Spleen (tissue), 11 donors: ENCODE results near the gene WDFY2. TPM values are rescaled to one million over a fixed set of nuclear protein-coding genes. Genes with fewer than 3 reads are reported as not detected.
A peak's percentile ranks its signal among the peaks of the same experiment; 100 is the strongest.

Experiments
- DNase-seq: peaks from one replicate; pipeline ENCODE4 v3.0.0-alpha.2; 2020
- H3K27ac ChIP-seq, 8 donors: fragments of 200-600 bp; sonication (generic) in 7 of 8; 1 replicate in 4 of 8; 2 replicates in 4 of 8; pipeline versions ENCODE4 v1.5.0 to v1.8.0; 2016 to 2021; ENCODE audit warnings: inconsistent platforms in 4 of 8, mild to moderate bottlenecking in 4 of 8, moderate library complexity in 1 of 8
- H3K27me3 ChIP-seq, 7 donors: fragments of 200-600 bp; sonication (generic) in 6 of 7; replicated peaks in 1 of 7; 1 replicate in 4 of 7; 2 replicates in 3 of 7; pipeline versions ENCODE4 v1.5.0 to v1.8.0; 2016 to 2021; ENCODE audit warnings: inconsistent platforms in 3 of 7, mild to moderate bottlenecking in 1 of 7
- H3K36me3 ChIP-seq, 6 donors: fragments of 200-600 bp; sonication (generic) in 5 of 6; 1 replicate in 4 of 6; 2 replicates in 2 of 6; pipeline versions ENCODE4 v1.5.0 to v1.8.0; 2016 to 2021; ENCODE audit warnings: inconsistent platforms in 2 of 6
- H3K4me1 ChIP-seq, 6 donors: fragments of 200-600 bp; sonication (generic) in 5 of 6; 1 replicate in 3 of 6; 2 replicates in 3 of 6; pipeline versions ENCODE4 v1.5.0 to v1.8.0; 2016 to 2021; ENCODE audit warnings: inconsistent platforms in 3 of 6
- H3K4me3 ChIP-seq, 8 donors: fragments of 200-600 bp; sonication (generic) in 7 of 8; 1 replicate in 4 of 8; 2 replicates in 4 of 8; pipeline versions ENCODE4 v1.5.0 to v1.8.0; 2016 to 2021; ENCODE audit warnings: inconsistent platforms in 4 of 8, mild to moderate bottlenecking in 4 of 8, moderate library complexity in 2 of 8
- H3K9me3 ChIP-seq, 8 donors: fragments of 200-600 bp; sonication (generic) in 7 of 8; 1 replicate in 4 of 8; 2 replicates in 4 of 8; pipeline versions ENCODE4 v1.5.0 to v1.8.0; 2016 to 2021; ENCODE audit warnings: inconsistent platforms in 4 of 8
- CTCF ChIP-seq, 11 experiments: fragments of 200-600 bp in 7 of 11; fragments of 450-650 bp in 4 of 11; sonication (generic) in 4 of 11; IDR thresholded peaks in 8 of 11; conservative IDR thresholded peaks in 3 of 11; 1 replicate in 7 of 11; 2 replicates in 4 of 11; pipeline versions ENCODE4 v1.4.0 to v1.8.0; 2016 to 2021; ENCODE audit warnings: antibody characterized with exemption in 11 of 11, inconsistent platforms in 4 of 11, mild to moderate bottlenecking in 1 of 11
- POLR2A ChIP-seq, 3 donors: fragments of 450-650 bp; IDR thresholded peaks; one replicate each; pipeline ENCODE4 v1.5.1; 2017; ENCODE audit warnings: antibody characterized with exemption in 3 of 3, mild to moderate bottlenecking in 1 of 3
- POLR2AphosphoS5 ChIP-seq, 3 donors: sonication (generic); formaldehyde crosslinking; IDR thresholded peaks; one replicate each; pipeline ENCODE4 v1.5.1; 2017; ENCODE audit warnings: antibody characterized with exemption in 3 of 3
- WGBS, 5 donors: extraction: QIAGEN DNeasy Blood & Tissue Kit in 3 of 5; methylation state at CpG; one replicate each; pipeline versions ENCODE4 v1.1.5 to v1.1.7; 2013 to 2018; 5-methylcytosine and 5-hydroxymethylcytosine counted together
- intact Hi-C: fragments of 100-400 bp; cut with DNase I; formaldehyde crosslinking; loops from one replicate; pipeline ENCODE4 v1.15.0; 2023; ENCODE audit warnings: low total_unique reads
- polyA plus RNA-seq, 3 donors: library from polyadenylated mRNA; stranded (reverse); fragments of 200-250 nt; gene quantifications; one replicate each; pipeline ENCODE4 v1.2.1, GENCODE V29; 2013
- total RNA-seq, 7 donors: library from RNA; depleted of rRNA in 3 of 7; stranded (reverse); fragments of >200 nt in 3 of 7; fragmentation: NEBNext Ultra II Directional in 4 of 7; extraction: Animal tissue kit (Norgen Biotek cat#: 25700) in 4 of 7; gene quantifications; one replicate each; pipeline versions ENCODE4 v1.1.0 to v1.2.1, GENCODE V29; 2016 to 2021
- donor health status: healthy with polysubstance abuse.
- donor health status: DM: no; HTN: no; CAD: no; lungs with moderate emphysema.
- donor health status: DM: no; HTN: no; CAD: no.
- donor health status: Bipolar disorder and iron deficiency.
- donor health status: healthy.
- donor health status: DM: no; HTN: no; CAD: no.
- donor health status: DM: yes; HTN: yes; CAD: no.

The WDFY2 gene
- total and polyA plus RNA-seq, 10 donors, result 3.0 to 32.2 (median 24.9) TPM

GRCh38 chr13:51769455-51770127 lies 185.3 kb downstream of the WDFY2 start:
- H3K27me3 ChIP-seq, result no peaks in the 10 kb centered on the region
- no peak overlapping the region for H3K4me3 ChIP-seq
- H3K27ac ChIP-seq, result peak overlapping the region in 2 of 8 donors; percentile 26 to 31
- no peak for TF ChIP-seq POLR2A (IDR thresholded peaks at IDR 0.05)
- peak; percentile 31 to 71 (median 50) for TF ChIP-seq POLR2AphosphoS5 (IDR thresholded peaks at IDR 0.05)
- DNase-seq, result no peak
- H3K4me1 ChIP-seq, result peaks cover 3 to 31% (median 17%) of the 10 kb centered on the region in 6 donors
- peaks cover 0 to 70% (median 13%) of the 10 kb centered on the region in 6 donors for H3K36me3 ChIP-seq
- no peaks in the 10 kb centered on the region for H3K9me3 ChIP-seq
- 71 to 90% (median 85%) methylated on average over 8 to 11 of the region's 11 CpGs for WGBS, 5 donors
- intact Hi-C loops, result no loop called here

- intact Hi-C loops, result no loop called here
Observed at GRCh38 chr13:51770160-51770559, 185.9 kb downstream of the WDFY2 start.

GRCh38 chr13:51770681-51771417 lies 186.6 kb downstream of the WDFY2 start:
- Histone ChIP-seq H3K4me1 (peaks cover 0 to 26% (median 11%) of the 10 kb centered on the region in 6 donors), H3K27me3 (no peaks in the 10 kb centered on the region), H3K4me3 (no peak overlapping the region), H3K36me3 (peaks cover 0 to 58% (median 13%) of the 10 kb centered on the region in 6 donors), H3K27ac (no peak overlapping the region), H3K9me3 (no peaks in the 10 kb centered on the region)
- 90 to 96% (median 91%) methylated on average over 11 of the region's 11 CpGs for WGBS, 5 donors
- no peak for DNase-seq
- TF ChIP-seq CTCF (IDR thresholded peaks at IDR 0.05 in 8 of 11, conservative IDR thresholded peaks at IDR 0.05 in 3 of 11) (no peak), POLR2AphosphoS5 (IDR thresholded peaks at IDR 0.05) (peak in 1 of 3 donors; percentile 29), POLR2A (IDR thresholded peaks at IDR 0.05) (no peak)
- intact Hi-C loops, result no loop called here

More at GRCh38 chr13:51770160-51770559, 185.9 kb downstream of the WDFY2 start:
- WGBS, 5 donors, result 80 to 99% (median 97%) methylated on average over 6 of the region's 6 CpGs
- Histone ChIP-seq H3K27me3 (no peaks in the 10 kb centered on the region), H3K27ac (peak overlapping the region in 2 of 8 donors; percentile 28 to 31), H3K4me1 (peaks cover 0 to 26% (median 12%) of the 10 kb centered on the region in 6 donors), H3K9me3 (no peaks in the 10 kb centered on the region), H3K36me3 (peaks cover 0 to 65% (median 13%) of the 10 kb centered on the region in 6 donors), H3K4me3 (no peak overlapping the region)
- TF ChIP-seq POLR2AphosphoS5 (IDR thresholded peaks at IDR 0.05) (no peak), CTCF (IDR thresholded peaks at IDR 0.05 in 8 of 11, conservative IDR thresholded peaks at IDR 0.05 in 3 of 11) (no peak), POLR2A (IDR thresholded peaks at IDR 0.05) (no peak)
- DNase-seq, result no peak

GRCh38 chr13:51771418-51772104 lies 187.3 kb downstream of the WDFY2 start:
- DNase-seq, result no peak
- intact Hi-C loops, result no loop called here
- peak in 2 of 3 donors; percentile 5 to 13 for TF ChIP-seq POLR2AphosphoS5 (IDR thresholded peaks at IDR 0.05)
- TF ChIP-seq POLR2A (IDR thresholded peaks at IDR 0.05), result no peak
- TF ChIP-seq CTCF (IDR thresholded peaks at IDR 0.05 in 8 of 11, conservative IDR thresholded peaks at IDR 0.05 in 3 of 11), result no peak
- Histone ChIP-seq H3K36me3 (peaks cover 0 to 51% (median 9%) of the 10 kb centered on the region in 6 donors), H3K9me3 (no peaks in the 10 kb centered on the region), H3K27ac (no peak overlapping the region), H3K27me3 (no peaks in the 10 kb centered on the region), H3K4me1 (peaks cover 0 to 26% (median 11%) of the 10 kb centered on the region in 6 donors), H3K4me3 (no peak overlapping the region)
- WGBS, 5 donors, result 92 to 94% (median 93%) methylated on average over 17 of the region's 17 CpGs
